ENCODE results near the gene FARP1. TPM values are rescaled to one million over a fixed set of nuclear protein-coding genes. Genes with fewer than 3 reads are reported as not detected.

FARP1 gene
- total RNA-seq, 4 donors from 2014 or later: 13.1 to 71.2 (median 46.6) TPM

DNA sequence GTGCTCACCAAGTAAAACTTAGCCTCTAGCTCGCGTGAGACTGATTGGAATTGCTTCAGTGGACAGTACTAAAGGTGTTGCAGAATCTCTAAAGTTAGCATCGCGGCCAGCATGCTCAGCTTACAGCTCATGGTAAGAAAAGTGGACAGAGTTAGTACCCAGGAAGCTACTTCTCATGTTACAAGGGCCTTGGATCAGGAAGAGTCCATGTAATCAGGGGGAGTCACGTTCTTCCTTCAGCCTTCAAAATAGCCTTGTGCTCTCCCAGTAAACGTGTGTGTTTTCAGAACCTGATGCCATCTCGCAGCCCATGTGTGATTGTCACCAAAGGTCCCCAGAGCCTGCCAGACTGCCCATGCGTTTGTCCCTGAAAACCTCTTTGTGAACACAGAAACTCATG is 230.0 kb downstream of the FARP1 start:
- no peaks in the 10 kb centered on the region for H3K27me3 ChIP-seq
- no peak overlapping the region for H3K4me3 ChIP-seq
- no peaks in the 10 kb centered on the region for H3K36me3 ChIP-seq
- H3K27ac ChIP-seq: no peak overlapping the region
- no peak for DNase-seq
- peaks cover 0 to 3% of the 10 kb centered on the region in 2 donors for H3K4me1 ChIP-seq
- TF ChIP-seq POLR2A (IDR thresholded peaks at IDR 0.05): no peak
- no peak for TF ChIP-seq CTCF (IDR thresholded peaks at IDR 0.05)
- intact Hi-C loops (cut with DNase I; ENCODE audit: low total_unique reads): no loop called here
- no peaks in the 10 kb centered on the region for H3K9me3 ChIP-seq

GRCh38 chr13:98374750-98375149 is 231.9 kb downstream of the FARP1 start:
- Histone ChIP-seq H3K36me3 (no peaks in the 10 kb centered on the region), H3K4me1 (peaks cover 0 to 3% of the 10 kb centered on the region in 2 donors), H3K9me3 (no peaks in the 10 kb centered on the region), H3K27me3 (no peaks in the 10 kb centered on the region), H3K27ac (no peak overlapping the region), H3K4me3 (no peak overlapping the region)
- intact Hi-C loops (cut with DNase I; ENCODE audit: low total_unique reads): no loop called here
- no peak for TF ChIP-seq POLR2A (IDR thresholded peaks at IDR 0.05)
- no peak for TF ChIP-seq CTCF (IDR thresholded peaks at IDR 0.05)
- DNase-seq: no peak

DNA sequence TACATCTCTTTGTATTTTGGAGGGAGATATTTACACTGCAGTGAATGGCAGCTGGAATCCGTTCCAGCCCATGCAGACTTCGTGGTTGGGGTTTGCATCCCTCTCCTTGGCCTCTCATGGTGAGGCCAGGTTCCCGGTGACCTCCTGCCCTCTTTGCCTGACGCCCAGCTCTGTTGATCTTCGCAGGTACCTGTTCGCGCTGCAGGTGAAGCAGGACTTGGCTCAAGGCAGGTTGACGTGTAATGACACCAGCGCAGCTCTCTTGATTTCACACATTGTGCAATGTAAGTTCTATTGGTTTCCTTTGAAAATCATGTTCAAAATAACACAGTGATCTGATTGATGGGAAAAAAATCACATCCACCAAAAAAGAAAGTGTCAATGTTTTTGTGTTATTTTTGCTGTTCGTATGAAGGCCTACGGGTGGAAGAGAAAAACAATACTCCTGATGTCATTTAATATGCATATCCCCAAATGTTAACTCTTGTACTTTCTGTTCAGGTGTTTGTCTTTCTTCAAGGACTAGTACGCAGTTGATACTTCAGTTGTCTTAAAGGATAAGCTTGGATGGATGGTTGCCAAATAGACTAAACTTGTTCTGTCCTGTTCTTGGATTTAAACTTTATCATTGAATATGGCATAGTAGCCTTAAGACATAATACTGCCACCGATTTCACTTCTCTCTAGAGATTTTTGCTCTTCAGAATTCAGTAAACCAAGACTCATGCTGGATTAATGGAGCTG is 234.9 kb downstream of the FARP1 start:
- TF ChIP-seq POLR2A (IDR thresholded peaks at IDR 0.05): no peak
- TF ChIP-seq CTCF (IDR thresholded peaks at IDR 0.05): no peak
- Histone ChIP-seq H3K9me3 (no peaks in the 10 kb centered on the region), H3K27ac (no peak overlapping the region), H3K4me3 (no peak overlapping the region), H3K4me1 (no peaks in the 10 kb centered on the region), H3K36me3 (no peaks in the 10 kb centered on the region), H3K27me3 (no peaks in the 10 kb centered on the region)
- intact Hi-C loops (cut with DNase I; ENCODE audit: low total_unique reads): no loop called here
- no peak for DNase-seq

GRCh38 chr13:98384739-98385138 is 241.8 kb downstream of the FARP1 start:
- H3K4me1 ChIP-seq: no peaks in the 10 kb centered on the region
- H3K27ac ChIP-seq: no peak overlapping the region
- no peaks in the 10 kb centered on the region for H3K27me3 ChIP-seq
- H3K4me3 ChIP-seq: no peak overlapping the region
- DNase-seq: no peak
- no peaks in the 10 kb centered on the region for H3K9me3 ChIP-seq
- intact Hi-C loops (cut with DNase I; ENCODE audit: low total_unique reads): no loop called here
- TF ChIP-seq POLR2A (IDR thresholded peaks at IDR 0.05) (no peak), CTCF (IDR thresholded peaks at IDR 0.05) (no peak)
- H3K36me3 ChIP-seq: no peaks in the 10 kb centered on the region

GRCh38 chr13:98385606-98386005 is 242.7 kb downstream of the FARP1 start:
- Histone ChIP-seq H3K4me3 (no peak overlapping the region), H3K27ac (no peak overlapping the region), H3K4me1 (no peaks in the 10 kb centered on the region), H3K36me3 (no peaks in the 10 kb centered on the region), H3K27me3 (no peaks in the 10 kb centered on the region), H3K9me3 (no peaks in the 10 kb centered on the region)
- TF ChIP-seq POLR2A (IDR thresholded peaks at IDR 0.05): no peak
- TF ChIP-seq CTCF (IDR thresholded peaks at IDR 0.05): no peak
- no peak for DNase-seq
- intact Hi-C loops (cut with DNase I; ENCODE audit: low total_unique reads): no loop called here
